ENCODE measurements around the gene SARS2.
"Not testable (repeated sequence)": the region's sequence is repeated elsewhere in the genome, so short reads cannot be mapped to it uniquely, and the experiment has no call there.

SARS2 gene

GRCh38 chr19:38890686-38891085, 39.9 kb downstream of the SARS2 start:
- no peak for DNase-seq (ENCODE audit: low spot score)

- DNase-seq (ENCODE audit: low spot score), result no peak
Measured at GRCh38 chr19:38889803-38890202, 40.8 kb downstream of the SARS2 start.

GRCh38 chr19:38888876-38889275, 41.7 kb downstream of the SARS2 start:
- DNase-seq (ENCODE audit: low spot score), result no peak

GRCh38 chr19:38884691-38885090, 45.9 kb downstream of the SARS2 start:
- not testable (repeated sequence) for DNase-seq (ENCODE audit: low spot score)

- DNase-seq (ENCODE audit: low spot score), result no peak
Measured at GRCh38 chr19:38883286-38883685, 47.3 kb downstream of the SARS2 start.

- DNase-seq (ENCODE audit: low spot score), result no peak
Measured at GRCh38 chr19:38880882-38881609, 49.5 kb downstream of the SARS2 start.

GRCh38 chr19:38880076-38880881, 50.3 kb downstream of the SARS2 start:
- no peak for DNase-seq (ENCODE audit: low spot score)

- DNase-seq (ENCODE audit: low spot score), result no peak
Measured at GRCh38 chr19:38879400-38879751, 51.2 kb downstream of the SARS2 start.

GRCh38 chr19:38878575-38879399, 51.8 kb downstream of the SARS2 start:
- DNase-seq (ENCODE audit: low spot score), result peak; percentile 7

GRCh38 chr19:38877781-38878574, 52.6 kb downstream of the SARS2 start, which contains the start of gene RINL:
Gene RINL (minus strand): TSS chr19:38878275. CDS start chr19:38876742, 1,533 bp downstream.
- no peak for DNase-seq (ENCODE audit: low spot score)

- no peak for DNase-seq (ENCODE audit: low spot score)
Measured at GRCh38 chr19:38875656-38876395, 54.7 kb downstream of the SARS2 start.

GRCh38 chr19:38873400-38873799, 57.2 kb downstream of the SARS2 start:
- not testable (repeated sequence) for DNase-seq (ENCODE audit: low spot score)

- DNase-seq (ENCODE audit: low spot score), result no peak
Measured at GRCh38 chr19:38870612-38871011, 60.0 kb downstream of the SARS2 start.

- DNase-seq (ENCODE audit: low spot score), result peak; percentile 87
Measured at GRCh38 chr19:38869836-38870607, 60.5 kb downstream of the SARS2 start.

- DNase-seq (ENCODE audit: low spot score), result no peak
Measured at GRCh38 chr19:38869160-38869835, 61.3 kb downstream of the SARS2 start.

- DNase-seq (ENCODE audit: low spot score), result no peak
Measured at GRCh38 chr19:38868551-38868950, 62.0 kb downstream of the SARS2 start.

GRCh38 chr19:38867171-38867780, 63.3 kb downstream of the SARS2 start:
- DNase-seq (ENCODE audit: low spot score), result no peak
